HG02970 (cell line): ENCODE measurements around the gene HTT.
"Not testable (repeated sequence)": the region's sequence is repeated elsewhere in the genome, so short reads cannot be mapped to it uniquely, and the experiment has no call there.

Source experiments
- ATAC-seq: cut with Tn5 transposase; IDR thresholded peaks from one replicate; pipeline ENCODE4 v1.9.1; 2021; ENCODE audit warnings: mild to moderate bottlenecking, moderate library complexity, moderate number of reproducible peaks; ENCODE audit not compliant: unreplicated experiment, low FRiP score

HTT gene

DNA sequence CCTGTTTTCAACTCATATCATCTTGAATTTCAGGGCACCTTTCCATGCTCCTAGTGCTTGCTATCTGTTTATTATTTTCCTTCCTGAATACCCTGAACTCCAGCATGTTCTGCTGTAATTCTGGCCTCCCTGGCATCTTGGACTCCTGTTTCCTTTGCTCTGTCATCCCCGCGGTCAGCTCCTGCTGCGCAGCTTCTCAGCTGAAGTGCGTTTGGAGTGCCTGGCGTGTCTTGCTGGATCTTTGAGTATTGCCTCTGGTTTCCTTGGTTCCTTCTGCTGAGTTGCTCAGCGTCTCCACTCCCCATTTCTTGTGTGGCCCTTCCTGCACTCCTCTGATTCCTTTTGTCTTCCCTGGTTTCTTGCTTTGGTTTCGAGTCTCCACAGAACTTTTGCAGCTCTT is 84.4 kb downstream of the HTT start:
- no peak for ATAC-seq

- no peak for ATAC-seq
These were observed 86.0 kb downstream of the HTT start for GRCh38 chr4:3160438-3160837.

- ATAC-seq: not testable (repeated sequence)
These were observed 86.6 kb downstream of the HTT start for GRCh38 chr4:3161044-3161443.

- ATAC-seq: not testable (repeated sequence)
These were observed 92.0 kb downstream of the HTT start for GRCh38 chr4:3166434-3166833.

DNA sequence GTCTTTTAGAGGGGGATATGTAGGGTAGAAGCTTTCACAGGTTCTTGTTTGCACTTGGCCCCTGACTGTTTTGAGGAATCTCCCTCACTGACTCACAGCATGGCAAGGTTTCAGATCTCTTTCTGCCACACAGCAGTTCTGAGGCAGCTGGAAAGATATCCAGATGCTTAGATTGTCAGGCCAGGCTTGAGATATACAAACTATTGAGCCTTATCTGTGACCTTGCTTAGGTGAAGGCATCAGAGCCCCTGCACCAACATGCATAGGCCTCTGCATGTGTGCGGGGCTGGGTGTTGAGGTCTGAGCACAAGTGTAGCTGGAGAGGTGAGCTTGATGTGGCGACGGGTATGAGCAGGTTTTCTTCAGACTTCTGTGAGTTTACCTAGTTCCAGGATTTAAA is 93.5 kb downstream of the HTT start:
- ATAC-seq: no peak

DNA sequence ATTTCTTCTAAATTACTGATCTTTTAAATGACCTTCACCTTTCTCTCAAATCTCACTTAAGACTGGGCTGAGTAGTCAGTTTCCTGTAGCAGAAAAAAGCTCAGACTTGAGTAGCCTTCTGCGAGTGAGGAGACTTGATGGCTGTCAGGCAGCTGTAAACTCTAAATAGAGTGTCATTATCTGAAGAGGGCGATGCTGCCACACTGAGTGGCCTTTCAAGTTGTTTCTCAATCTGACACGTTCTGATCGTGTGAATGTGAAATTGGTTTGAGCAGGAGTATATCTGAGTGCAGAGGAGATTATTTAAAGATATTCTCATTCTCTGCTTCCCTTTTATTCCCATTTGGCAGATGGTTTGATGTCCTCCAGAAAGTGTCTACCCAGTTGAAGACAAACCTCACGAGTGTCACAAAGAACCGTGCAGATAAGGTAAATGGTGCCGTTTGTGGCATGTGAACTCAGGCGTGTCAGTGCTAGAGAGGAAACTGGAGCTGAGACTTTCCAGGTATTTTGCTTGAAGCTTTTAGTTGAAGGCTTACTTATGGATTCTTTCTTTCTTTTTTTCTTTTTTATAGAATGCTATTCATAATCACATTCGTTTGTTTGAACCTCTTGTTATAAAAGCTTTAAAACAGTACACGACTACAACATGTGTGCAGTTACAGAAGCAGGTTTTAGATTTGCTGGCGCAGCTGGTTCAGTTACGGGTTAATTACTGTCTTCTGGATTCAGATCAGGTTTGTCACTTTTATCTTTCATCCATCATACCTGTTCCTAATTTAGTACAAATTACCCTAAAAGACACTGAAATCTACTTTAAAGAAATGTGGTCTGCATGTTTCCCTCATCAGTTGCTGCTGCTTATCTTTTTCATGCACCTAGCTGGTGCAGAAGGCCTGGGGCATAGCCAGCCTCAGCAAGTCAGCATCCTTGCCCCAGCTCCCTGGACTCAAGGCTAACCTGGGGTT is 100.2 kb downstream of the HTT start:
- ATAC-seq: no peak

GRCh38 chr4:3176367-3177229 is 102.1 kb downstream of the HTT start:
- ATAC-seq: no peak

- no peak for ATAC-seq
These were observed 102.9 kb downstream of the HTT start for GRCh38 chr4:3177426-3177825.

- ATAC-seq: no peak
These were observed 103.4 kb downstream of the HTT start for GRCh38 chr4:3177905-3178304.

GRCh38 chr4:3178351-3178750 is 103.9 kb downstream of the HTT start:
- no peak for ATAC-seq

GRCh38 chr4:3179126-3179706 is 104.7 kb downstream of the HTT start:
- no peak for ATAC-seq

- no peak for ATAC-seq
These were observed 108.5 kb downstream of the HTT start for GRCh38 chr4:3183008-3183407.

DNA sequence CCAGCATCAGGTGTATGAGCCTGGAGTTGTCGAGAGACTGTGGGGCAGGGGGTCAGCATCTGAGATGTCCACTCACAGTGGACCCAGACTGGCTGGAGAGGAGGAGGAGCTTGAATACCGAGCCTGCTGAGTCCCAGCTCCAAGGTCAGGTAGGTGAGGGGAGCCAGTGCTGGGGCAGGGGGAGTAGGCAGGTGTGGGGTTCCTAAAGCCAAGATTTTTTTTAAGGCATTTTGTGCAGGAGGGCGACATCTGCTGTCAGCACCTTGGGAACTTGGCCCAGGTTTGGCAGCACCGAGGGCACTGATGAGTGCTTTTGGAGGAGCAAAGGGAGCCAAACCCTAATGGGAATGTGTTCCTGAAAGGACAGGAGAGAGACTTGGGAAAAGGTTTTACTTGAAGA is 110.2 kb downstream of the HTT start:
- no peak for ATAC-seq

DNA sequence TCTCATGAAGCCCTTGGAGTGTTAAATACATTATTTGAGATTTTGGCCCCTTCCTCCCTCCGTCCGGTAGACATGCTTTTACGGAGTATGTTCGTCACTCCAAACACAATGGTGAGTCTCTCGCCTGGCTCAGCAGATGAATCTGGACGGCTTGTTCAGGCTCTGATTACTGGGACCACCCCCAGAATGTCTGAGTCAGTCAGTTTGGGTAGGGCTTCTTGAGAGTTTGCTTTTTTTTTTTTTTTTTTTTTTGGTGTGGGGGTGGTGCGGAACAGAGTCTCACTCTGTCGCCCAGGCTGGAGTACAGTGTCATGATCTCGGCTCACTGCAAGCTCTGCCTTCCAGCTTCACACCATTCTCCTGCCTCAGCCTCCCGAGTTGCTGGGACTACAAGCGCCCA is 112.1 kb downstream of the HTT start:
- no peak for ATAC-seq

DNA sequence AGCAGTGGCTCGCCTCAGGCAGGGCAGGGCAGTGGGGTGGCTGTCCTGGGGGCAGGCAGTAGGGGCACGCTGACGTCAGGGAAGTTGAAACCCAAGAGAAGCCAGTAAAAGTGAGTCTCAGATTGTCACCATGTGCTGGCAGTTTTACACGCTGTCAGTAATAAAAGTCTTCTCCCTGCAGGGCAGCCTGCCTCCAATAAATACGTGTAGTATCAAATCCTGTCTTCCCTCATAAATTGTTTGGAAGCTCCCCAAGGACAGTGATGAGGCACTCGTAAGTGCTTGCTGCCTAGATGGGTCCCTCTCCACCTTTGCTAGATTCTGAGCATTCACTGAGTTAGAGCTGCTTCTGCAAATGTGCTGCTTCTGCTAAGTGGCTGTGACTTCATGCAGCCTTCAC is 113.6 kb downstream of the HTT start:
- ATAC-seq: no peak

DNA sequence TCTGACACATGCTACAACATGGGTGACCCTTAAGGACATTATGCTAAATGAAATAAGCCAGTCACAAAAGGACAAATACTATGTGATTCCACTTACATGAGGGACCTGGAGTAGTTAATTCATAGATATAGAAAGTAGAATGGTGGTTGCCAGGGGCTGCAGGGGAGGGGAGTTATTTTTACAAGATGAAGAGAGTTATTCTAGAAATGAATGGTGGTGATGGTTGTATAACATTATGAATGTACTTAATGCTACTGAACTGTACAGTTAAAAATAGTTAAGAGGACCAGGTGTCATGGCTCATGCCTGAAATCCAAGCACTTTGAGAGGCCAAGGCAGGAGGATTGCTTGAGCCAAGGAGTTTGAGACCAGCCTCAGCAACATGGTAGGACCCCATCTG is 115.0 kb downstream of the HTT start:
- no peak for ATAC-seq

GRCh38 chr4:3190549-3190948 is 116.1 kb downstream of the HTT start:
- no peak for ATAC-seq

- no peak for ATAC-seq
These were observed 117.7 kb downstream of the HTT start for GRCh38 chr4:3192188-3192587.

DNA sequence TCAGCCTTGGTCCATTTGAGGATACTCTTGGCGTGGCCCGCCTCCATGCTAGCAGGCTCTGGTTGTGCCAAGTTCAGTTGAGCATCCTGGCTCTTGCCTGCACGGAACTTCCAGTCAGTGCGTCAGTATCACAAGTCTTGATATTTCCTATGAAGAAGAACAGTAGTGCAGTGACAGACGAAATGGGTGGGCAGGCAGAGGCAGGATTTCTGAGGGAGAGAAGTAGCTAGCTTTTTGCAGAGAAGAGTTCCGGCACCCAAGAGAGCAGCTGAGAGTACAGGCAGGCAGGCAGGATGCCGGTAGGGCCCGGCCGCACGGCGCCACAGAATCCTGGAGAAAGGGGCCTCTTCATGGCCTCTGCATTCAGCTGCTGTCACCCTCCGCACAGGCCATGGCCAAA is 118.3 kb downstream of the HTT start:
- no peak for ATAC-seq

- ATAC-seq: no peak
These were observed 119.2 kb downstream of the HTT start for GRCh38 chr4:3193531-3194203.
